Measurements from ENCODE around the gene HOOK1. TPM values are rescaled to one million over a fixed set of nuclear protein-coding genes. Genes with fewer than 3 reads are reported as not detected.
A peak's percentile ranks its signal among the peaks of the same experiment; 100 is the strongest.

Gene HOOK1
- total RNA-seq, 4 donors from 2014 or later, result 20.6 to 72.3 (median 36.4) TPM

- no peak overlapping the region for H3K4me3 ChIP-seq
- H3K27me3 ChIP-seq, result no peaks in the 10 kb centered on the region
- TF ChIP-seq POLR2A (IDR thresholded peaks at IDR 0.05), result no peak
- peak in 1 of 6 experiments; percentile 4 for TF ChIP-seq CTCF (IDR thresholded peaks at IDR 0.05)
- H3K9me3 ChIP-seq, result no peaks in the 10 kb centered on the region
- no peaks in the 10 kb centered on the region for H3K4me1 ChIP-seq
- DNase-seq, result no peak
- H3K36me3 ChIP-seq, result no peaks in the 10 kb centered on the region
- H3K27ac ChIP-seq, result no peak overlapping the region
Observed at GRCh38 chr1:59779949-59780348, 34.8 kb upstream of the HOOK1 start.

- Histone ChIP-seq H3K27me3 (no peaks in the 10 kb centered on the region), H3K4me3 (no peak overlapping the region), H3K4me1 (no peaks in the 10 kb centered on the region), H3K36me3 (no peaks in the 10 kb centered on the region), H3K9me3 (peaks cover 0 to 3% (median 0%) of the 10 kb centered on the region in 4 donors), H3K27ac (no peak overlapping the region)
- no peak for DNase-seq
- TF ChIP-seq CTCF (IDR thresholded peaks at IDR 0.05) (no peak), POLR2A (IDR thresholded peaks at IDR 0.05) (no peak)
Observed at GRCh38 chr1:59788825-59789224, 25.9 kb upstream of the HOOK1 start.

GRCh38 chr1:59798600-59798999, 16.1 kb upstream of the HOOK1 start:
- DNase-seq, result no peak
- TF ChIP-seq CTCF (IDR thresholded peaks at IDR 0.05) (no peak), POLR2A (IDR thresholded peaks at IDR 0.05) (no peak)
- Histone ChIP-seq H3K27ac (no peak overlapping the region), H3K36me3 (no peaks in the 10 kb centered on the region), H3K27me3 (no peaks in the 10 kb centered on the region), H3K9me3 (no peaks in the 10 kb centered on the region), H3K4me3 (no peak overlapping the region), H3K4me1 (no peaks in the 10 kb centered on the region)

GRCh38 chr1:59803458-59804038, 11.2 kb upstream of the HOOK1 start:
- H3K27ac ChIP-seq, result no peak overlapping the region
- DNase-seq, result no peak
- H3K27me3 ChIP-seq, result no peaks in the 10 kb centered on the region
- H3K4me1 ChIP-seq, result no peaks in the 10 kb centered on the region
- no peaks in the 10 kb centered on the region for H3K36me3 ChIP-seq
- H3K4me3 ChIP-seq, result no peak overlapping the region
- H3K9me3 ChIP-seq, result no peaks in the 10 kb centered on the region
- TF ChIP-seq CTCF (IDR thresholded peaks at IDR 0.05), result no peak
- no peak for TF ChIP-seq POLR2A (IDR thresholded peaks at IDR 0.05)

- H3K9me3 ChIP-seq, result no peaks in the 10 kb centered on the region
- no peak for DNase-seq
- H3K27ac ChIP-seq, result no peak overlapping the region
- no peak for TF ChIP-seq POLR2A (IDR thresholded peaks at IDR 0.05)
- TF ChIP-seq CTCF (IDR thresholded peaks at IDR 0.05), result no peak
- H3K4me3 ChIP-seq, result no peak overlapping the region
- H3K4me1 ChIP-seq, result no peaks in the 10 kb centered on the region
- H3K36me3 ChIP-seq, result no peaks in the 10 kb centered on the region
- H3K27me3 ChIP-seq, result no peaks in the 10 kb centered on the region
Observed at GRCh38 chr1:59804301-59804700, 10.4 kb upstream of the HOOK1 start.

- Histone ChIP-seq H3K4me3 (no peak overlapping the region), H3K4me1 (no peaks in the 10 kb centered on the region), H3K27ac (no peak overlapping the region), H3K27me3 (no peaks in the 10 kb centered on the region), H3K36me3 (no peaks in the 10 kb centered on the region), H3K9me3 (no peaks in the 10 kb centered on the region)
- DNase-seq, result no peak
- TF ChIP-seq CTCF (IDR thresholded peaks at IDR 0.05) (no peak), POLR2A (IDR thresholded peaks at IDR 0.05) (no peak)
Observed at GRCh38 chr1:59805554-59805953, 9.2 kb upstream of the HOOK1 start.
